HG02588 (cell line): Measurements from ENCODE around the gene SLC22A23.

Source experiments
- ATAC-seq: cut with Tn5 transposase; IDR thresholded peaks from one replicate; pipeline ENCODE4 v1.9.1; 2021; ENCODE audit warnings: mild to moderate bottlenecking, moderate library complexity; ENCODE audit not compliant: unreplicated experiment

Gene SLC22A23

GRCh38 chr6:3406891-3407809, 49.7 kb downstream of the SLC22A23 start:
- no peak for ATAC-seq

DNA sequence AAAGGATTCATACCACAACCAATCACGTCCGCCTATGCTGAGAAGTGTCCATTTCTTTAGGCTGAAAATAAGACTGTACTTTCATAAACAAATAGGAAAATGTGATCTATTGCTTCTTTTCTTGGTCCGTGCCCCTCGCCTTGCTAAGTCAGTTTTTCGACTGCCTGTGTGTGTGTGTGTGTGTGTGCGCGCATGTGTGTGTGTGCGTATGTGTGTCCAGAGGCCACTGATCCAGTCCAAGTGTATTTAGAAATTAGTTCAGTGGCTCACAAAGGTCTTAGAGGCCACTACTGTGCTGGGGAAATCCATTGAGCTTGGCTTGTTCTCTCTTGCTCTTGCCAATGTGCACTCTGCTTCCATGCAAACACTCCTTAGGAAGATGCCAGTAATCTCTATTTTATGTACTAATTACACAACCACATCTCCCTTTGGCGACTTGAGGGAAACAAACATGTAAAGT, 50.5 kb downstream of the SLC22A23 start:
- ATAC-seq, result no peak

GRCh38 chr6:3405679-3406078, 51.2 kb downstream of the SLC22A23 start:
- no peak for ATAC-seq

DNA sequence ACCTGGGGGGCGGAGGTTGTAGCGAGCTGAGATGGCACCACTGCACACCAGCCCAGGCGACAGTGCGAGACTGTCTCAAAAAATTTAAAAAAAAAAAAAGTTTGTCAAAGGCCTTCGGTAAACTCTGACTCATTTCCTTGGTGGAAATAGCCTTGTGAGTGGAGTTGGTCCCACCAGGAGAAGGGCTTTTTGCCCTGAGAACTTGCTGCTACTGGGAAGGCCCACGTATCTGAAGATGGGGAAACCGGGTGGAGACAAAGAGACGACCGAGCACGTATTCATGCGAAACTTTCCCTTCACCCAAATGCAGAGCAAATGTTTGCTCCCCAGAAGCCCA, 51.7 kb downstream of the SLC22A23 start:
- ATAC-seq, result no peak

- ATAC-seq, result no peak
Observed at GRCh38 chr6:3403238-3404173, 53.3 kb downstream of the SLC22A23 start.

- ATAC-seq, result no peak
Observed at GRCh38 chr6:3402310-3403237, 54.3 kb downstream of the SLC22A23 start.

DNA sequence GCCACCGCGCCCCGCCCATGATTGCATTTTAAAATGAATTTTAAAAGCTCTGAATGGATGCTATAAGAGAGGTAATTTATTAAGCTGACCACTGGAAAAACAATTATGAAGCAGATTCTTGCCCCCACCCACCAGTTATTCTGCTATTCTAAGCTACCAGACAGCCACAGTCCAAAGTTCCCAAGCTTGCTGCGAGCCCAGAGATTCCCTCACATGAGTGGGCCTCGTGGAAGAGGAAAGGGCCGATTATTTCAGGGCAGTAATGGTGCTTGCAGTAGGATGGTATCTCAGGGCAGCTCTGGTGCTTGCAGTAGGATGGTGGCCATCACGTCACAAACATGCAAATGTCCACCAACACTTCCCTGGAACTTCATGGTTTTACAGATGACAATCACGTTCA, 56.7 kb downstream of the SLC22A23 start:
- ATAC-seq, result no peak

DNA sequence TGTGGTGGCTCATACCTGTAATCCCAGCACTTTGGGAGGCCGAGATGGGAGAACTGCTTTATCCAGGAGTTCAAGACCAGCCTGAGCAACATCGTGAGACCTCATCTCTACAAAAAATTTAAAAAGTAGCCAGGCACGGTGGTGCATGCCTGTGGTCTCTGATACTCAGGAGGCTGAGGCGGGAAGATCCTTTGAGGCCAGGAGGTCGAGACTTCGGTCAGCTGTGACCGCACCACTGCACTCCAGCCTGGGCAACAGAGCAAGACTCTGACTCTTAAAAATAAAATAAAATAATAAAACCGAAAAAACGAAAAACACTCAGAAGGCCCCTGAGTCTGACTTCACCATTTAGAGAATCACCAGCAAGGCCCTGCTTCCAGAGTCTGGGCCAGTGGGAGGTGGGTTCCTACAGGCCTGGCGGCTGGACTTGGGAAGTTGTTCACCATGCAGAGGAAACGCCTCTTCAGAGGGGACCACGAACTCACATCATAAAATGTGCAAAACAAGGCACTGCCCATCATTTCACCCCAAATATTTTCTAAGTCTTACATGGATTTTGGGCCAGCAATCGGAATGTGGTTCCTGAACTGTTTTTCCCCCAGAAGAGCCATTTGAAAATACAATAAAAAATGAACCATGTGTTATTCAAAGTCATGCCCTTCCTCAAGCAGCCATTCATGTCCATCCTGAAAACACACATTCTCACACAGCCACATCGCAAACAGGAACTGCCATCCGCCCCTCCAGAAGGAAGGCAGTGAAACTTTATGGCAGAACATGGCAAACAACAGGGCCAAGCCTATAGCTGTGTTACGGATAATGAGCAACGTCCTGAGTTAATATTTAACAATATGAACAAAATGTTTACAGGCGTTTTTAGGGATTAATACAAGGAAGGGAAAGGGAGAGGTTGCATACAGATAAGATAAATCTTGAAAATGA, 57.8 kb downstream of the SLC22A23 start:
- ATAC-seq, result no peak

DNA sequence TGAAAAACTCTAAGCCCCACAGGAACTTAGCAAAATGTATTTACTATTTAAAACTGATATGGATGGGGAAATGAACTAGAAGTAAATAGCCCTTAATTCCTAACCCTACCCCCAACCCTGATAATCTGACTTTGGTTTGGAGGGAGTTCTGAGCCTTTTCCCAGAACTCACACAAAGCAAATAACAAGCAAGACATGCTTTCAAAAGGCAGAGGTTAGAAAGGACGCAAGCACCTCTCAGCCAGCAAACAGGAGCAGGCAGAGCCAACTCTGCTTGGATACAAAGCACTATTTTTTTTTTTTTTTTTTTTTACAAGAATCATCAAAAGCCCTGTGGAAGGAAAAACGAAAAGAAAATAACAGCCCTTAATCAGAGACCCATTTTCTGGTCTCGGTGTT, 58.7 kb downstream of the SLC22A23 start:
- ATAC-seq, result no peak

DNA sequence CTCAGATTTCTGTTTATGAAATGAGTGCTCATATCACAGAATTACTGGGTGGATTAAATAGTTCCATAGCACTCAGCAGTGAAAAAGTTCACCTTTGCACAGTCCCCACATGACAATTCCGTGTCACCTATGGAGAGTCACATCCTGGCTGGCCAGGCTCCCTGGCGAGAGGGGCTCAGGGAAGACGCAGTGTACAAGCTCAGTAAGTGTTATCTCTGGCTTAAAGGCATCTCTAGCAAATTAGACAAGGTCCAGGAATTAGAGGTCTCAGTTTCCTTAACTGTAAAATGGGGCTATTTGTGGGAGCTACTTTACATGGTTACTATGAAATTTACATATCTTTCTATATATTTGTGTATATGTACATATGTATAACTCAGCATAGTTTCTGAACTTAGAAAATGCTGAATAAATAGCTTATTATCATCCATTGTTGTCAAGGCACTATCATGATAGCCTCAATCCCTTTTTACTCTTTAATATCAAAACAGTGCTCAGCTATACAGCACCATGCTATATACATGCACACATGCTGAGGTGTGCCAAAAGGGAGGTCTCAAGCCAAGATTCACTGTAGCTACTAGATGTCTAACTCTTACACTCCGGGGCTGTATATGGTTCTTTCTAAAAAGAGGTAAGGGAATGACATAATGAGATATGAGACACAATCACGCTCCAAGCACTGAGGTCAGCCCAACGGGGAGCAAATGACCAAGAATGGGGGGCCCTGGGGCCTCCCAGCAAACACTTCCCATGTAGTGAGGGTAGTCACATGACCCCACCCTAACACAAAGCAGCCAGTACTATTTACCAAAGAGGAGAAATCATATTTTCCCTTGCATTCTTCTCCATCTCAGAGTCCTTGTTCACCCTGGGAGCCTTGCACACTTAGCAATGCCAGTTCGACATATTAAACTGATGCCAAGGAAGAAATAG, 59.4 kb downstream of the SLC22A23 start:
- no peak for ATAC-seq

- no peak for ATAC-seq
Observed at GRCh38 chr6:3396503-3397180, 60.2 kb downstream of the SLC22A23 start.

DNA sequence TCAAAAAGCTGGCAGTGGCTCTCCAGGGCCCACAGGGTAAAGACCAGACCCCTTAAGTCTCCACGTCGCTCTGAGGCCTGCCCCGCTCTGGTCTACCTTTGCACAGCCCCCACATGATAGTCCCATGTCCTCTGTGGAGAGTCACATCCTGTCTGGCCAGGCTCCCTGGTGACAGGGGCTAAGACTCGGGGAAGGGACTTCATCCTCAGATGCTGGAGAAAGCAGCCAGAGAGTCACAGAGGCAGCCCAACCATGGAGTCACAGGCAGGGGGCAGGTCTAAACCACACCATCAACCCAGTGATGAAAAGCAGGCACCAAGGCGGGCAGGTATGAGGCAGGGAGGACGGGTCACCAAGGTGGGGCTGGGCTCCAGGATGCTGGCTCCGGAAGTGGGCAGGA, 62.2 kb downstream of the SLC22A23 start:
- ATAC-seq, result no peak

GRCh38 chr6:3393836-3394202, 63.0 kb downstream of the SLC22A23 start:
- no peak for ATAC-seq

GRCh38 chr6:3392930-3393835, 63.7 kb downstream of the SLC22A23 start:
- ATAC-seq, result no peak

DNA sequence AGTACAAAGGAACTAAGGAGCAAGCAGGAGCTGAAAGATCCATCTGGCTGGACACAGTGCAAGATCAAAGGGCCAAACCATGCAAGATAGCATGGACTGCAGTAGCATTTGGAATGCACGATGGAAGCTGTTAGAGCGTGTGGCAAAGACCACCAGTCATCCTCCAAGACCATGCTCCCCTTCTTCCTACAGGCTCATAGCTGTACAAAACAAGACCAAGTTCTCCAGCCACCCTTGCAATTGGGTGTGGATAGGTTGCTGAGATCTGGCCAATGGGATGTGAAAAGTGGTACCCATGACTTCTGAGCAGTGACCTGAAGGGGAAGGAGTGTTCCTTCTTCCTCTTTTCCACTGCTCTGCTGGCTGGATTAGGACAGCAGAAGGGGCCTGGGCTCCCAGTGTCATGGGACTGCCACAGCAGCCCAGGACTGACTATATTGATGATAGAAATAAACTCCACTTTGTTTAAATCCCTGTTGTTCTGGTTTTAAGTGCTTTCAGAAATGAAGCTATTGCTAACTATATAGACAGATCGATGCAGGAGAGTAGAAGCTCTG, 64.9 kb downstream of the SLC22A23 start:
- ATAC-seq, result no peak

DNA sequence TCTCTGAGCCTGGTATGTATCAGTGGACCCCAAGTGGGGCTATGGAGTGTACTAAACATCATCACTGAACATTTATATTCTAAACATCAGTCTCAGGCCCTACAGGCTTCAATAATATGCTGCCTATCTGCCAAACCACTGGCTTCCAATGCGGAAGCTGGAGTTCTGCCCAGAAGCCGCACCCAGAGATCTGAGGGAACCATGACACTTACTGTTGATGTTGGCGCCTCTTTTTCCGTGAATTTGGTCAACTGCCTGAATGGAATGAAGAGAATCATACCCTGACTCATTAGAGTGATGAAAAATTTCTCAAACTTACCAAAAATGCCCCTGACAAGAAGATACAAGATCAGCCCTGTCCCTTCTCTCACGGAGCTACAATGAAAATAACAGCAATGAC, 66.2 kb downstream of the SLC22A23 start:
- ATAC-seq, result no peak
